Esophagus muscularis mucosa (tissue), 4 donors: ENCODE data around the gene GOLGA3.

Experiments
- CTCF ChIP-seq, 3 experiments: fragments of 200-600 bp in 2 of 3; fragments of 450-650 bp in 1 of 3; sonication (generic) in 2 of 3; IDR thresholded peaks; one replicate each; pipeline ENCODE4 v1.5.1; 2017 to 2019; ENCODE audit warnings: antibody characterized with exemption in 3 of 3, mild to moderate bottlenecking in 2 of 3, moderate library complexity in 1 of 3
- EP300 ChIP-seq: sonication (generic); formaldehyde crosslinking; IDR thresholded peaks from one replicate; pipeline ENCODE4 v1.6.1; 2017; ENCODE audit warnings: antibody characterized with exemption
- POLR2A ChIP-seq: fragments of 450-650 bp; IDR thresholded peaks from one replicate; pipeline ENCODE4 v1.6.1; 2017; ENCODE audit warnings: antibody characterized with exemption, moderate library complexity, mild to moderate bottlenecking, low read depth

GRCh38 chr12:132831771-132832170, 3.1 kb upstream of the GOLGA3 start:
- no peak for TF ChIP-seq CTCF (IDR thresholded peaks at IDR 0.05)
- TF ChIP-seq EP300 = no peak
- no peak for TF ChIP-seq POLR2A
